SH-SY5Y (cell line): ENCODE data around the gene ABCA7.

Experiments
- GATA2 ChIP-seq: IDR thresholded peaks from 2 replicates; pipeline ENCODE4 v1.6.1; 2011; ENCODE audit warnings: mild to moderate bottlenecking, low read depth, low read length
- GATA3 ChIP-seq: IDR thresholded peaks from 2 replicates; pipeline ENCODE4 v1.6.1; 2011; ENCODE audit warnings: low read depth, mild to moderate bottlenecking, low read length, moderate library complexity

The ABCA7 gene

DNA sequence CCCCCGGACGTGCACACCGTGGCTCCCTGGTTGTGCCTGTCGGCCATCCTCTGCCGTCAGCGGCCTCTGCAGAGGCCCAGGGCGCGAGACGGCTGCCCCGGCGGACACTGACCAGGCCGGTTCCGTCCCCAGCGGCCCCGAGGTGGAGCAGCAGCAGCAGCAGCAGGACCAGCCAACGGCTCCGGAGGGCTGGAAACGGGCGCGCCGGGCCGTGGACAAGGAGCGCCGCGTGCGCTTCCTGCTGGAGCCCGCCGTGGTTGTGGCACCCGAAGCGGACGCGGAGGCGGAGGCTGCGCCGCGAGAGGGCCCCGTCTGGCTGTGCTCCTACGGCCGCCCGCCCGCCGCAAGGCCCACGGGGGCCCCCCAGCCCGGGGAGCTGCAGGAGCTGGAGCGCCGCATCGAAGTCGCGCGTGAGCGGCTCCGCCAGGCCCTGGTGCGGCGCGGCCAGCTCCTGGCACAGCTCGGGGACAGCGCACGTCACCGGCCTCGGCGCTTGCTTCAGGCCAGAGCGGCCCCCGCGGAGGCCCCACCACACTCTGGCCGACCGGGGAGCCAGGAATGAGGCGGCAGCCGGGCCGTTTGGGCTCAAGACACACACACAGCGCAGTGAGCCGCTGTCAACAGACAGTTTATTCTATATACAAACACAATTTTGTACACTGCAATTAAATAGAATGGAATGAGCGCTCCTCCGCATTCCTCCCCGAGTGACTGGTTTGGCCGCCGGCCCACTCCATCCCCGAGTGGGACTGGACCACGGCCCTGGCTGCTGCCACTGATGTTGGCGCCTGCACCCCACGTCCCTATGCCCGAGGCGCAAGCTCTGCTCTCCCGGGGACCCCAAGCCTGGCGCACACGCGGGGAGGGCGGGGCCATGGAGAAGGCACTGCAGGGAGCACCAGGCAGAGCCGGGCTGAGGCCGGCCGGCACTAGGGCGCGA lies 30.6 kb upstream of the ABCA7 start:
- TF ChIP-seq GATA3 (no peak), GATA2 (no peak)

DNA sequence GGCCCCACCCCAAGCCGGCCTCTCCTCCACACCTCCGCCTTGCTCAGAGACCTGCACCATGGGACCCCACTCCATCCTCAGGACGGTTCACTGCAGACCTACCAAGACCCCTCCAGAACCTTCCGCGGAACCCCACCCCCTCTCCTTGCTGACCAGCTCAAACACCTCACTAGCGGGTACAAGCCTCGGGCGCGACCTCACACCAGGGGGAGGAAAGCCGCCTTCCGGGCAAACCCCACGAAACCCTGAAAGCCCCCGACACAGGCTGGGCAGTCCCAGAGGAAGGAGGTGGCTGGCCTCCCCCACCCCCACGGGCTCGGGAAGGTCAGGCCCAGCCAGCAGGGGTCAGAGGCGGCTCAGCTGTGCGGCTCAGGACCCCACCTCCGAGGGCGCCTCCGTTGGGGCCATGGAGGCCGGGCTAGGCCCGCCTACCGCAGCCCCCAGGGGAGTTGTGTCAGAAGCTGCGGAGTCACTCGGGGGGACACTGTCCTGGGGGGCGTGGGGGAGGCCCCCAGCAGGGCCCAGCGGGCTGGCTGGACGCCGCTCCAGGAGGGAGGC lies 29.8 kb upstream of the ABCA7 start:
- TF ChIP-seq GATA3 (no peak), GATA2 (no peak)

DNA sequence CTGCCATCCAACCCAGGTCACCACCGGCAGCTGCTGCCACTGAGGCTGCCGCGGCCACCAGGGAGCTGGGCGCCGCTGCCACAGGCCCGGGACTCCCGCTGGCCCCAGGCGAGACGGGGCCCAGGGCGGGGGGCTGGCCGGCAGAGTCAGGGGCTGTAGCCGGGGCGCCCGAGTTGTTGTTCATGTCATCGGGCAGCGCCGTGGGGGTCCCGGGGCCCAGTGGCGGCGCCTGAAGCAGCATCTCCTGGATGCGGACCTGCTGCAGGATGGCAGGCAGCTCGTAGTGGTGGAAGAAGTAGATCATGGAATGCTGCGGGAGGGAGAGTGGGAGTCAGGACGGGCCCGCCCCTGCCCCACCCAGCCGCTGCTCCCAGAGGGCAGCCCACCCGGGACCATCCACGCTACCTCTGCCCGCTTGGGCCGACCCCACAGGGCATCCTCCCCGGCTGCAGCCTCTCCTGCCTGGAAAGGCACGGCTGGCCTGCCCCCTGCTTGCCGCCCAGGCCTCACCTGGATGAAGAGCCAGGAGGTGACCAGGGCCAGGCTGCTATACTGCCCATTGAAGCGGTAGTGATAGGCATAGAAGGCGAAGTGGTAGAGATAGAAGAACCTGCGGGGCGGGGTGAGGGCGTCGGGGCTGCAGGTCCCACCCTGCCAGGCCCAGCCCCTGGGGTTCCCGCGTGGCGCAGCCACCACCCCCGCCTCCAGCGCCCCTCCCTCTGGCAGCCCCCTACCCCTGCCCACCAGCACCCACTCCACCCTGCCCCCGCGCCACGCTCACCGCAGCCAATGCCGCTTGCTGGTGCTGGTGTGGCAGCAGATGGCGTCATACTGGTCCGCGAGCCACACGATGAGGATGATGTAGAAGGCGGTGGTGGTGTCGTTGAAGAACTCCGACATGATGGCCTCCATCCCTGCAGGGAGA lies 29.1 kb upstream of the ABCA7 start:
- no peak for TF ChIP-seq GATA2
- TF ChIP-seq GATA3 = no peak

DNA sequence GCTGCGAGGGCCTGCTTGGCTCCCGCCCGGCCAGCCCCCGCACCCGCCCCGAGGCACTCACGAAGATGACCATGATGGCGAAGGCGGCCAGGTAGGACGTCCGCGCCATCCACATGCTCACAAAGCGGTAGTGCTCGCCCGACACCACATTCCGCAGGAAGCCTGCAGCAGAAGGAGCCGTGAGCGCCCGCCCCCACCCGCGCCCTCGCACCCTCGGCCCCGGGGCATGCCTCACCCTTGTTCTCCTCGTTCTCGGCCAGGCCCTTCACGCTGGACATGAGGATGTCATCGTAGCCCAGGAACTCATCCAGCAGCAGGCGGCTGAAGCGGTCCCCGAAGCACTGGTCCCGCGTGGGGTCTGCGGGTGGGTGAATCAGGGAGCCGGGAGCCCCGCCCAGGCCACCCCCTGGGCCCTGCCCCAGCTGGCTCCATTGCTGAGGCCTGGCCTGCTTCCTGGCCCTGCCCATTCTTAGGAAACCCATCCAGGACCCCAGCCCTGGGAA lies 28.0 kb upstream of the ABCA7 start:
- no peak for TF ChIP-seq GATA3
- no peak for TF ChIP-seq GATA2

DNA sequence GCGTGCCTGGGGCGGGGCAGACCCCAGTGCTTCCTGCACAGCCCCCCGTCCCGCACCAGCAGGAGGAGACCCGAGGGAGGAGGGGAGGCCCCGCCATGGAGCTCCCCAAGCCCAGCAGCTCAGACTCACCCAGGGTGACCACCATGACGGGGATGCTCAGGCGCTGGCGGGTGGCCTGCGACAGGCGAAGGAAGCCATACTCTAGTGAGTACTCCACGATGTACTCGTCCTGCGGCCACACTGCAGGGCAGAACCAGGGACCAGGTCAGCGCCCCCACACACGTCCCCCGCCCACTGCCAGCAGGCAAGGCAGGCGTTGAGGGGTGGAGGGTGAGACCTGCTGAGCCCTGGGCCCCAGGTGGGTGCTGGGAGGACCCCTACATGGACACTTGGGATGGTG lies 27.6 kb upstream of the ABCA7 start:
- TF ChIP-seq GATA2 (no peak), GATA3 (no peak)

DNA sequence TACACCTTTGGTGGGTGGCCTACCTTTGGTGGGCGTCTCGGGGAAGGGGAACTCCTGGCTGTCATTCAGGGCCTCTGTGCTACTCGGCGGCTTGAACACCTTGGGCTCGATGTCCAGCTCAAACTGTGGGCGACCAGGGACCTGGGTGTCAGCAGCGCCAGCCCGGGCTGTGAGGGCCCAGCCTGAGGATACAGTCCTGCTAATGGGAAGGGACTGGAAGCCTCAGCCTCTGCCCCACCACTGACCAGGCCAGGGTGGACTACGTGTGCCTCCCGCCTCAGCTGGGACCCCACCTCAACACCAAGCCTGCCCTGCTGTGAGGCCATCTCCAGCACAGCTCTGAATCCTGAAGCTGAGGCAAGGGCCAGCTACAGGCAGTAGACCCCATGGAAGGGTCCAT lies 26.7 kb upstream of the ABCA7 start:
- TF ChIP-seq GATA3 = no peak
- TF ChIP-seq GATA2 = no peak

DNA sequence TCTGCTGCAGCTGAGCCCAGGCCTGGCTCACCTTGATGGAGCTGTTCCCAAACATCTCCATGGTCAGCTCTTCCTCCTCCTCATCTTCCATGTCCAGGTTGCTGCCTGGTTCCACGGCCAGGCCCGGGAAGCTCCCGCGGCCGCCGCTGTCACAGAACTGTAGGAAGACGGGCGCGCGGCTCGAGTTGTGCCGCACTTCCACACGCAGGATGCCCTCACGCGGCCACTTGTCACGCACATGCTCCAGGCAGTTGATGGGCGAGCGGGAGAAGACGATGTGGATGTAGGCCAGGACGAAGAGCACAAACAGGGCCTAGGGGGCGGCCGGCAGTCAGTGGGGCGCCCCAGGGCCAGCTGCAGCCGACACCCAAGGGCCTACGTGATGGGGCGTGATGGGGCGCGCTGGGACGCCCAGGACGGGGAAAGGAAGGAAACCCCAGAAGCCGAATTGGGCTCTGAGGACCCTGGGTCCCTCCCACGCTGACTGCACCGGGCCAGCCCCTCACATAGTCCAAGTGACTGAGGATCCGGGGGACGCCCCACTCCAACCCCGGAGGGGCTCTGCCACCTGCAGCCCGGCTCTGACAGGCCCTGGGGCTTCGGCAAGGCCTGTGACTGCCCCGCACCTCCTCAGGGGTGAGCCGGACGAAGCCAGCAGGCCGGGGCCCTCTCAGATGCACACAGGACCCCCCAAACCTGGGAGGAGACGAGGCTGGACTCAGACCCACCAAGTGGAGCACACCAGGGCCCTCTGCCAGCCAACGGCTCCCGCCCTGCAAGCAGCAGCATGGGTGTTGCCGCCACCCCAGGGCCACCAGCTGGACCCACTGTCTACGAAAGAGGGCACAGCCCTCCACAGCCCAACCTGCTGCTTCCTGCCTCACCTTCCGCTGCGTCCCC lies 25.5 kb upstream of the ABCA7 start:
- TF ChIP-seq GATA3 = no peak
- TF ChIP-seq GATA2 = no peak

DNA sequence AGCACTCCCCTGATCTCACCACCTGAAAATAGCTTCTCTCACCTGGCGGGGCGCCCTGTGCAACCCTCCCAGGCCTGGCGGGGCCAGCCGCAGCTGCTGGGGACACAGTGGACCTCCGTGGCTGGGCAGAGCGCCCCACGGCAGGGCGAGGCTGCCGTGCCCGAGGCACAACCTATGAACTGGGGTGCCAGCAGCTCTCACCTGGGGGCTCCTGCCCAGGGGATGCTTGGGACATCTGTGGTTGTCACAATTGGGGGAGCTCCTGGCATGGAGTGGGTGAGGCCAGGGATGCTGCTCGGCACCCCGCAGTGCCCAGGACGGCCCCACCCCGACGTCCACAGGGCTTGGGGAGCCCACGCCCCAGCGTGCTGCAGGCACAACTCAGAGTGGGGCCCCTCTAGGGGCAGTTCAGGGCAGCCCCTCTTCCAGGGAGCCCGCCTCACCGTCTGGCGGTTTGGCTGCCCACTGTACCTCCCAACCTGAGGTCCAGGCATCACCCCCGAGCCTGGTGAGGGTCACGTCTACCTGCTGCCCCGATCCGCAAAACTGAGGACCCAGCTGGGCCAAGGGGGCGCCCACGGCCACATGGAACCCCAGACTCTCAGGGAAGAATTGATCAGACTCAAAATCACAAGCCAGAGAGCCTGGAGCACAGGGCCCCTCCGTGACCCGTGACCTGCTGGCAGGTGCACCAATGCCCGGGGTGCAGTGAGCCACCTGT lies 24.7 kb upstream of the ABCA7 start:
- TF ChIP-seq GATA3 = no peak
- TF ChIP-seq GATA2 = no peak

DNA sequence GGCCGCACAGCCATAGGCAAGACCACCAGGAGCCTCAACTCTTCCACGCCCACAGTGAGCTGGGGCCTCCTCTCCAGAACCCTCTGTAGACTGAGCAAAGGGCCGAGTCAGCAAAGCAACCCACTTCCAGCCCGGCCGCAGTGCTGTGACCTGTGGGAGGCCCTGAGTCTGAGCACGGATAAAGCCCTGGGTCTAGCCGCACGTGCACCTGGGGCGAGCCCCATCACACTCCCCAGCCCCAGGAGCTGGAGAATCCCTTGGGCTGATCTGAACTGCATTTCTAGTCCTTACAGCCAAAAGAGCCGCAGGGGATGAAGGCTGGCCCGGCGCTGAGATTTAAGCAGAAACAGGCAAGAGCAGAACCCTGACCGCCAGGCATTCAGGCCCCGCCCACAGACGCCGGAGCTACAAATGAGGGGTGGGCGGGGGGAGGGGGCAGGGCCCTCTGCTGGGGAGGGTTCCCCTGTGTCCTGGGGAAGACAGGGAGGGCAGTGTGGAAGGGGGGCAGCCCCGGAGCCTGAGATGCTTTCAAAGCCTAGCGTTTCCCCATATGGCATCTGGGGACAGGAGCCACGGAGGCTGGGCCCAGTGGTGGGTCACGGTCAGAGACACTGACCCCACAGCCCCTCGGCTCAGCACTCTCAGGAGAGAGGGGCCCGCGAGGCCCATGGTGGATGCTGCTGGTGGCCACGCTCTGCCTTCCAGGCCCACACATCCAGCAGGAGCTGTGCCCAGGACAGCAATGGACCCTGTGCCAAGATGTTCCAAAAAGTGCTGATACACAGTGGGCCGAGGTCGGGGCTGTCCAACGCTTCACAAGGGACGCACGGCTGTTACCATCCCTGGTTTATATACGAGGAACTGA lies 23.9 kb upstream of the ABCA7 start:
- TF ChIP-seq GATA2 (no peak), GATA3 (no peak)

DNA sequence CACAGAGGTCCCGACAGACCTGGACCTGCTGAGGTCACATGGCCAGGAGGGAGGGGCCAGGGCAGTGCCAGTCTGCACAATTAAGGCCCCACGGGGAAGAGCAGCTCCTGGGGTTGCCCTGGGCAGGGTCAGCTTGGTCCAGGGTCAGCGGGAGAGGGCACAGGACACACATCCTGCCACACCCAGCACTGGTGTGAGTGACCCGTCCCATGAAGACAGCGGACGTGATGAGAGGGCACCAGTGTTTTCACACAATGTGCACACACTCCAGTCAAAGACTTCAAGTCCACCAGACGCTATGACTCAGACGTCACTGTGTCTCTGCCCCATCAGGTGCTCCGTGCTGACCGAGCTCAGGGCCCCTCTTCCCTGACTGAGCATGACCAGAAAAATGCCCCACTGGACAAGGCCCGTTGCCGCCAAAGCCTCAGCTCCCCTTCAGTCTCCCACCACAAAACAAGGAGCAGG lies 23.2 kb upstream of the ABCA7 start:
- TF ChIP-seq GATA2 (no peak), GATA3 (no peak)

DNA sequence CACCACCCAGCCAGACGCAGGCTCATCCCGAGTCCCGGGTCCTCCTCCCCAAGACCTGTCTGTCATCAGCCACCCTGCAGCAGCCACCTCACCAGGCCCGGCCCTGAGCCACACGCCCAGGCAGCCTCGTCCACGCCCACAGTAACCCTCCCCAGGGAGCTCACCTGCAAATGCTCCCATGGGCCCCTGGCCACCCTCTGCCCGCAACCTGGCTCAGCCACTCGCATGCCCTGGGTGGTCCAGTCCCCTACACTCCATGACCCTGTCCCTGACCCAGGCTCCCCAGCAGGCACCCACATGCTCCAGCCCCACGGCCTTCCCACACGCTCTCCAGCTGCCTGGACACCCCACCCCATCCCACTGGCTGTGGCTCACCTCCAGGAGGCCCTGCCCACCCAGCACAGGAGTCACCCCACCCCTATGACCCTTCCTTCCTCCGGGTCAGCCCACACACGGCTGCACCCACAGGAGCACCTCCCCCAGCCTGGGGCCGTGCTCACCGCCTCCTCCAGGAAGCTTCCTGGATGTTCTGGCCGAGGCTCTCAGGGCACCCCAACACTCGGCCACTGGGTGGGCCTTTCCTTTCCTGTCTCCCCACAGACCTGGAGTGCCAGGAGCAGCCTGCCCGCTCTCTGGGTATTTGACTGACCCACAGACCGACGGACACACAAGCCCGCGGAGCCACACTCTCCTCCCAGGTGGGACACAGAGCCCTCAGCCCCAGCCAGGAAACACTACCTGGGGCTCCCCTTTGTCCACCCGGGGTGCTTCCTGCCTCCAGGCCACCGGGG lies 22.6 kb upstream of the ABCA7 start:
- no peak for TF ChIP-seq GATA3
- no peak for TF ChIP-seq GATA2

DNA sequence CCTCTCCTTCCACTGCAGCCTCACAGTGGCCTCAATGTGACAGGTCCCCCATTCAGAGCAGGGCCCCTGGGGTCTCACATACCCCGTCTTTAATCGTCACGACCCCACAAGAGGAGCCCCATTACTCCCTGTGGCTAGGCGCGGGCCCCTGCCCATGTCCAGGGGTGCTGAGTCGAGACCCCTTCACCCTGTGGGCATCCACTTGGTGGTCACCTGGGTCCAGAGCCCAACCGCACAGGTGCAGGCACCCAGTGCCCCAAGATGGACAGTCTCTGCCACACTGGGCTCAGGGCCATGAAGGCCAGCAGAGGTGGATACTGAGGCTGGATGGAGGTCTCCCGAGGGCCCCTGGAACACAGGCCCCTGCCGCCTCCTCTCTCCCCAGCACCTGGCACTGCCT lies 22.0 kb upstream of the ABCA7 start:
- TF ChIP-seq GATA2 (no peak), GATA3 (no peak)
